GM18526 (cell line): ENCODE measurements around the gene RGS17.
A peak's percentile ranks its signal among the peaks of the same experiment; 100 is the strongest.

Experiments
- POLR2A ChIP-seq: IDR thresholded peaks from 3 replicates; pipeline ENCODE4 v1.6.1; 2011; ENCODE audit not compliant: insufficient read length; ENCODE audit errors: extremely low read depth

The RGS17 gene

GRCh38 chr6:153031335-153031955 is 99.6 kb downstream of the RGS17 start:
- TF ChIP-seq POLR2A, result no peak

- TF ChIP-seq POLR2A, result no peak
These were observed 102.1 kb downstream of the RGS17 start for GRCh38 chr6:153028963-153029362.

GRCh38 chr6:153028286-153028685 is 102.8 kb downstream of the RGS17 start:
- TF ChIP-seq POLR2A, result no peak

- TF ChIP-seq POLR2A, result no peak
These were observed 103.6 kb downstream of the RGS17 start for GRCh38 chr6:153027480-153027879.

DNA sequence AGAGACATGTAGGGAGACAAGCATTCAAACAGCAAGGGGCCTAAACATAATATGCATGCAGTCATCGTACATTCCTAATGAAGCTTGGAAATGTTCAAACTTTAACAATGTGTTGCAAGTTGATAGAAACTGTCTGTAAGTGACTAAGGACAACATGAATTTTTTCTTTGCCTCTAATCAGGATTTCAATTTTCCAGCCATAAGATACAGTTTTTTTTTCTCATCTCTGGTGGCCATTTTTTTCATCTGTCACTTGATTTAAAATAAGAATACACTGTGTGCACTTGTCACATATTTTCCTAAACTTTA is 106.4 kb downstream of the RGS17 start:
- TF ChIP-seq POLR2A, result no peak

GRCh38 chr6:153023977-153024708 is 106.9 kb downstream of the RGS17 start:
- TF ChIP-seq POLR2A, result no peak

DNA sequence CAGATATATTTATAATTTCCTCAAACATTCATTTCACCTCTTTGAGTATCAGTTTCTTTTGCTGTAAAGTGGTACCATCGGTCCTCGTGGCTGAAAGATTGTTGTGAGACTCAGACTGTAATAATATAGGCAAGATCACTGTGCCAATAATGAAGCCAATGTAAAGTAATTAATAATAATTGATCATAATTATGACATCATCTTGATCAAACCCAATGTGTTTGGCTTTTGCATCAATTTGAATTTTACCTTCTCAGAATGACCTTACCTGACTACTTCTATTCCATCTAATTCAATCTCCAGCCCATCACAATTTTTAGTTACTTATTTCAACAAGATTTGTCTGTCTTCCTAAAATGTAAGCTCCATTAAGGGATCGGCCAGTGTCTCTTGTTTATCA is 112.7 kb downstream of the RGS17 start:
- TF ChIP-seq POLR2A, result no peak

DNA sequence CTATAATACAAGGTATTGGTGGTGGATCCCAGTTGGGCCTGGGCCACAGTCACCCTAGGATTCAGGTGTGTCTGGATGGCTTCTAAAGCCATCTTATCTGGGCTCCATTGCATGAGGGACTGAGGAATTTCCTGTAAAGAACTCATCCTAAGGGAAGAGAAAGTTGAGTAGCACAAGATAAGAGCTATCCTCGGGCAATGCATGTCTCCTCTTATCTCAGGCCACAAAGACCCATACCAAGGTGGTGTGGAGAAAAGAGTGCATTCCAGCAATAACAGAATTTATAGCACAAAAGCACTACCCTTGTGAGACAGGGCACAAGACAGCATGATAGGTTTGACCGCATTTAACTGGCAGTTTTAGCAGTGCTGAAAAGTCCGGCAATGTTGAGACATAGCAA is 114.2 kb downstream of the RGS17 start:
- TF ChIP-seq POLR2A, result no peak

DNA sequence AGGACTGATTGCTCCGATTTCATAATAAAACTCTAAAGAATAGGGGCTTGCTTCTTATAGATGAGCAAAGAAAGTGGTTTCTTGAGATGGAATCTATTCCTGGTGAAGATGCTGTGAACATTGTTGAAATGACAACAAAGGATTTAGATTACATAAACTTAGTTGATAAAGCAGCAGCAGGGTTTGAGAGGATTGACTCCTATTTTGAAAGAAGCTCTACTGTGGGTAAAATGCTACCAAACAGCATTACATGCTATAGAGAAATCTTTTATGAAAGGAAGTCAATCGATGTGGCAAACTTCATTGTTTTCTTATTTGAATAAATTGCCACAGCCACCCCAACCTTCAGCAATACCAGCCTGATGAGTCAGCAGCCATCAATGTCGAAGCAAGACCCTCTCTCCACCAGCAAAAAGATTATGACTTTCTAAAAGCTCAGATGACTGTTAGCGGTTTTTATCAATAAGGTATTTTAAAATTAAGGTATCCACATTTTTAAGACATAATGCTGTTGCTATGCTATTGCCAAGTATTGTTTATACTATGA is 115.9 kb downstream of the RGS17 start:
- no peak for TF ChIP-seq POLR2A

DNA sequence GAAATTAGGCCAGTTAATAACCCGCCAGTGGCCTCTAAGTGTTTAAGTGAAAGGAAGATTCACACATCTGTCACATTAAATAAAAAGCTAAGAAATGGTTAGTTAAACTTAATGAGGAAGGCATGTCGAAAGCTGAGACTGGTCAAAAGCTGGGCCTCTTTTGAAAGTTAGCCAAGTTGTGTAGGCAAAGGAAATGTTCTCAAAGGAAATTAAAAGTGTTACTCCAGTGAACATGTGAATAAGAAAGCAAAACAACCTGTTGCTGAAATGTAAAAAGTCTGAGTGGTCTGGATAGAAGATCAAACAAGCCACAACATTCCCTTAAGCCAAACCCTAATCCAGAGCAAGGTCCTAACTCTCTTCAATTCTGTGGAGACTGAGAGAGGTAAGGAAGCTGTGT is 117.6 kb downstream of the RGS17 start:
- TF ChIP-seq POLR2A, result no peak

DNA sequence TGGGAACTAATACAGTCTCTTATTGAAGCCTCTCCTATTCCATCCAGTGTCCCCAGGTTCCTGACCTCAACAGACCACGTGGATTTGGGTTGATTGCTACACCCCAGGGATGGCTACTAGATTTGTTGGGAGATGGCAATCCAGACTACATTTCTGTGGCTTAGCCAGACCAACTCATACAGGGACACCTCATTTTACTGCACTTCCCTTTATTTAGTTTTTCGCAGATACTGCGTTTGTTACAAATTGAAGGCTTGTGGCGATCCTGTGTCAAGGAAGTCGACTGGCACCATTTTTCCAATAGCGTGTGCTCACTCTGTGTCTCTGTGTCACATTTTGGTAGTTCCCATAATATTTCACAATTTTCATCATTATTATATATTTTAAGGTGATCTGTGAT is 118.2 kb downstream of the RGS17 start:
- TF ChIP-seq POLR2A, result no peak

GRCh38 chr6:153003366-153003690 is 127.8 kb downstream of the RGS17 start:
- TF ChIP-seq POLR2A, result no peak

DNA sequence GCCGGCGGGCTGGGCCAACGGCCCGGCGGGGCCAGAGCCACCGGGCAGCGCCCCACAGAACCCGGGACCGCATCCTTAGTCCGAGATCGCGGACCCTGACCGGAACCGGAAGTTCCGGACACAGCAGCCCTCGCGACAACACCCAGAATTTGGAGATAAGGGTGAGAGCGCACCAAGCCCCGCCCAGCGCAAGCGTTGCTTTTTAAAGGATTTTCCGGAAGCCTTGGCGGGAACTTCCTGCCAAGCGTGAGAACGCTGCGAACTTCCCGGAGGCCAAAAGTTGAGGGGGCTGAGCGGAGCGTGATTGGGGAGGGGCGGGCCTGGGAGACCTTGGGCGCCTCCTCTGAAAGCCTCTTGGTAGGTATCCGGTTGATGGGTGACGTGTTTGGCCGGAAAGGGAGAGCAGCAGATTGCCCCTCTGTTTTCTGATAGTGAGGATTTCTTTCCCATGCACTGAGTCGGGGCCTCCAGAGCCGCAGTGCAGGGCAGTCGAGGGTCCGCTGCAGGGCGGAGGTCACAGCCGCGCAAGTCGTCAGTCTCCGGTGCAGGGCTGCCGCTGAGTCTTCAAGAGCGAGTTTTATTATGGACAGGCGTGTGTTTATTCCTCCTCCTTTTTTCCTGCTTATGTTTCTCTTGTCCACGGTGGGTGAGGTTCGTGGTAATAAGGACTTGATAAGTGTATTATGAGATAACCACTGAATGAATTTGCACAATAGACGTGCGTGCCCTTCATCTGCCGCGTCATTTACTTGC is 128.3 kb downstream of the RGS17 start, which contains the start of gene MTRF1L:
MTRF1L (minus strand) TSS at position 97 of the 753 bp plus-strand sequence; CDS start at position 73, 24 bp downstream.
- TF ChIP-seq POLR2A, result peak; percentile 44

GRCh38 chr6:153001767-153002612 is 129.1 kb downstream of the RGS17 start:
- TF ChIP-seq POLR2A, result no peak

GRCh38 chr6:153000243-153000642 is 130.8 kb downstream of the RGS17 start:
- TF ChIP-seq POLR2A, result no peak

DNA sequence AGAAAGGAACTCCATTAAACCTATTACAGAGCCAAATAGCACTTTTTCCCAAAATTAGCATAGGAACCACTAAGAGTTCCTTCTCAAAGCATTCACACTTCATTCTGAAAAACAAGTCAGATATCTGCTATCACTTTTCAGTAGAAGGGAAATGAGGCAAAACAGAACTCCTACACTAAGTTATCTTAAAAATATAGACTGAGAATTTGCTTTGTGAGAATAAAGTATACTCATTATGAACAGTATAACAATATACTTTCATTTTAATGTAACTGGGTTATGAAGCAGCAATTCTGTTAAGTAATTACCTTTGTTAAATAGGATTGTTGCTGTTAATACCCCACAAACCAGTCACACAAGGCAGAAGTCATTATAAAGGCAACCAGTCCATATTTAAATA is 137.2 kb downstream of the RGS17 start:
- no peak for TF ChIP-seq POLR2A

DNA sequence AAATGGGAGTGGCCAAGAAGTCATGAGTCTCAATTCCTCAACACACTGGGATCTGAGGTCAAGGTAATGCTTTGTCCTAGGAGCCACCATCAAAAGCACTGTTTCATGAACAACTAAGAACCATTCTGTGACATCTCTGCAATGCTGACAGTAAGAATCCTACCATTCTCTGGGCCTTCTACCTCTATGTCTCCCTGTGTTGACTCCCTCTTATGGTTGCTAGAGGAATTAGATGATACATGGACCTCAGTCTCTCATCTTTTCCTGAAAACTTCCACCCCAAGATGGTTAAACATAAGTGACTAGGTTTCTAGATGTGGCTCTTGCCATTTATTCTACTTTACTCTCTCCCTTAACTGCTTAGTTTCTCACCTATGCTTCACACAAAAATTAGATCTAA is 137.7 kb downstream of the RGS17 start:
- no peak for TF ChIP-seq POLR2A
